Coronary artery (tissue), 2 donors: Measurements from ENCODE around the gene KRTAP25-1.

Experiments used
- DNase-seq: peaks from one replicate; pipeline ENCODE4 v3.0.0-alpha.2; 2017; ENCODE audit warnings: low spot score
- H3K27ac ChIP-seq, 2 donors: fragments of 200-600 bp; sonication (generic); one replicate each; pipeline ENCODE4 v1.5.1; 2016 to 2019
- H3K4me3 ChIP-seq: fragments of 200-600 bp; sonication (generic); 2 replicates; pipeline ENCODE4 v1.5.1; 2016; ENCODE audit warnings: mild to moderate bottlenecking, moderate library complexity
- CTCF ChIP-seq: fragments of 200-600 bp; sonication (generic); IDR thresholded peaks from one replicate; pipeline ENCODE4 v1.5.1; 2019; ENCODE audit warnings: antibody characterized with exemption

Gene KRTAP25-1

GRCh38 chr21:30271611-30272010 lies 17.7 kb downstream of the KRTAP25-1 start:
- no peak for TF ChIP-seq CTCF
- Histone ChIP-seq H3K4me3 (no peak overlapping the region), H3K27ac (no peak overlapping the region)
- DNase-seq: no peak

GRCh38 chr21:30271156-30271555 lies 18.2 kb downstream of the KRTAP25-1 start:
- no peak for DNase-seq
- Histone ChIP-seq H3K4me3 (no peak overlapping the region), H3K27ac (no peak overlapping the region)
- no peak for TF ChIP-seq CTCF

GRCh38 chr21:30269803-30270530 lies 19.3 kb downstream of the KRTAP25-1 start:
- no peak for TF ChIP-seq CTCF
- H3K4me3 ChIP-seq: no peak overlapping the region
- H3K27ac ChIP-seq: no peak overlapping the region
- DNase-seq: no peak

GRCh38 chr21:30268608-30269197 lies 20.6 kb downstream of the KRTAP25-1 start:
- Histone ChIP-seq H3K27ac (no peak overlapping the region), H3K4me3 (no peak overlapping the region)
- no peak for DNase-seq
- no peak for TF ChIP-seq CTCF

- Histone ChIP-seq H3K4me3 (no peak overlapping the region), H3K27ac (no peak overlapping the region)
- no peak for TF ChIP-seq CTCF
- DNase-seq: no peak
Observed at GRCh38 chr21:30257773-30258172, 31.5 kb downstream of the KRTAP25-1 start.

GRCh38 chr21:30256100-30256499 lies 33.2 kb downstream of the KRTAP25-1 start:
- no peak overlapping the region for H3K4me3 ChIP-seq
- H3K27ac ChIP-seq: no peak overlapping the region
- TF ChIP-seq CTCF: no peak

GRCh38 chr21:30255679-30256078 lies 33.6 kb downstream of the KRTAP25-1 start:
- no peak for DNase-seq
- H3K4me3 ChIP-seq: no peak overlapping the region
- no peak for TF ChIP-seq CTCF
- H3K27ac ChIP-seq: no peak overlapping the region

More at GRCh38 chr21:30256100-30256499, 33.2 kb downstream of the KRTAP25-1 start:
- DNase-seq: no peak
